GM21786 (cell line): ENCODE data around the gene PCGF2.

Experiments used
- ATAC-seq: cut with Tn5 transposase; IDR thresholded peaks from one replicate; pipeline ENCODE4 v1.9.1; 2021; ENCODE audit not compliant: unreplicated experiment

The PCGF2 gene

DNA sequence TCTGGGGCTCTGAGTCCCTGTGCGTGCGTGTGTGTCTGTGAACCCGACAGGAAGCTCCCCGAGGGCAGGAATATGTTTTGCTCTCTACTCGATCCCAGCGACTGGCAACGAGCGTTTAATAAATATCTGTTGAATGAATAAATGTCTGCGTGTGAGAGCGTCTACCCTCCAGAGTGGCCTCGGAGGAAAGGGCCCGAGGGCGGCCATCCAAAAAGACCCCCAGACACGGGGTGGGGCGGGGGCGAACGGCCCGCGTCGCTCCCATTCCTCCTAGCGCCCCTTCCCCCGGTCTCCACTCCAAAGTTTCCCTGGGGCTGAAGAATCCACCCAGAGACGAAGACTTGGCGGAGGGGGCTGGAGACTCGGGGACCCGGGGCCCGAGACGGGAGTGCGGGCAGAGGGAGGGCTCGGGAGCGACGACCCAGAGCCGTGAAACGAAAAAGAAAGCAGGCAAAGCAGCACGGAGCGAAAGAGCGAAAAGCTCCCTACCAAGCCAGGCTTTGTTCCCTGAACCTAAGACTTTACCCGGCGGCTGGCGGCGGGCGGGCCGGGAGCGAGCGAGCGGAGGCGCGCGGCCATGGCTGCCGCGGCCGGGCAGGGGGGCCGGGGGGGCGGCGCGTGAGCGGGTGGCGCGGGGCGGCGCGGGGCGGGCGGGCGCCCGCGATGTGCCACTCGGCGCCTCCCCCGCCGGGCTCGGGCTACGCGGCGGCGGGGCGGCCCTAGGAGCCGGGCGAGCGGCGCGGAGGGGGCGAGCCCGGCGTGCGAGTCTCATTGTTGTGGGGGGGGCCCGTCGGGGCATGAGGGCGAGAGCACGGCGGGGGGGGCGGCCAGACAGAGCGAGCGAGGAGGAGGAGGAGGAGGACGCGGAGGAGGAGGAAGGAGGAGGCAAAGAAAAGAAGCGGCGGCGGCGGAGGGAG is 43.3 kb downstream of the PCGF2 start, which contains the start of gene MLLT6:
Gene MLLT6, plus strand, starts transcription at position 668 of the 917 bp plus-strand sequence. CDS start 360 bp downstream, outside the sequence.
- ATAC-seq: no peak

DNA sequence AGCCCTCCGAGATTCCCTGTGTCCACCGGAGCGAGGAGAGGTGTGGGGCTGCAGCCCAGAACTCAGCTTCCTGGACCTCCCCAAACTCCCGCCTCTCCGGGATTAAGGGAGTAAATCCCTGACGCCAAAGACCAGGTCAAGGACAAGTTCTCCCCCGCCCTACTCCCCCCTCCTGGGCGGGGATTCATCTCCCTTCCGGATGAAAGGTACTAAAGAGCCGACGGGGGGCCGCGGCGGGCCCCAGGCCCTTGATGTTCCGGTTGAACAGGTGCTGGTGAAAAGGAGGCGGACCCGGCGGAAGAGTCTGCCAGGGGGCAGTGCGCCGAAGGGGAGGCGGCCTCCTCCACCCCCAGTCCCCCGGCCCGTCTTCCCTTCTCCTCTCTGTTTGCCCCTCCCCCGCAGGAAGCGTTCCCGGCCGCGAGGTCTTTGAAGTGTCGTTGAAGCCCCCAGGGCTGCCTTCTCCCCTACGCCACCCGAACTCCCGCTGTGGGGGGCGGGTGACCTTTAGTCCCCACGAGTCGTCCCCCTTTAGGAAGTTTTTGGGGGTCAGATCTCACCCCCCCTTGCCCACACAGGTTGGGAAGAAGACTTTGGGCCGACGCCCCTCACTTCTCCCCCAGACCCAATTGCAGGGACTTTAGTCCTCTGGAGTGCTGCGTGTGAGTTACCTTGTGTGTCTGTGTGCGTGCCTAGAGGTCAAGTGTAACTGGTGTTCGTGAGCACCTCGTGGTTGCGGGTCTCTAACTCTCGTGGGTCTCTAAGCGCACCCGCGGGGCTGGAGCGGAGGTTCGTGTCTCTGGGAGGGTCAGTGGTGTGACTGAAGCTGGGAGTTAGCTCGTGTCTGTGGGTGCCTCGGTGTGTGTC is 44.2 kb downstream of the PCGF2 start:
- ATAC-seq: no peak

DNA sequence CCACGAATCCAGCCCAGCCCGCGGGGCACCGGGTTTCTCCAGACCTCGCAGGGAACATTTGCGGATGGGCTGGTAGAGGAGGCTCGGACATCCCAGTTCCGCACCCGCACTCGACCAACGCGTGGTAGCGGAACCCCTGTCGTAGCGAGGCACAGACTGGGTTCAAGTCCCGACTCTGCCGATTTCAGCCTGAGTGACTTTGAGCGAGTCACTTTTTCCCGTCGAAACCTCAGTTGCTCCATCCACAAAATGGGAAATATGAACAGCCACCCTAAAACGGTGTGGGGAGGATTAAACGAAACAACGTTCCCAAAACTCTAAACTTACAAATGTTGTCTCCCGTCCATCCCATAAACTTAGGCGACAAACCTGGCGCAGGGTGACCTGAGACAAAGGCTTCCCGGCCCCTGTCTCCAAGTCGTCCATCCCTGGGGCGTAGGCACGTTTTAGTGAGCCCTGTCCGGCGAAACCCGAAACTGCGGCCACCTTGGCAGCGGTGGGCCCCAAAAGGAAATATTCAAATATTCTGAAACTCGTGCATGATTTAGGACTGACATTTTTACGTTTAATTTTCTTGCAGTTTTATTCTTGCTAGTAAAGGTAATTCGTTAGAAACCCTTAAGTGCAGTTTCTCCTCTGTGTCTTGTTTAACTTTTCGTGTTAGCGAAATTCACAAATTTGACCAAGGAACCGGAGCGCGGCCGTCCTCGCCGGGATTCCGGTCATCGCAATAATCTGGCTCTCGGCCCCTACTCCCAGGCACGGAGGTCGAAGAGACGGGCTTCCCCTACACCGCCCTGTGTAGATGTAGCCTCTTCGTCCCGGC is 45.0 kb downstream of the PCGF2 start:
- ATAC-seq: no peak

DNA sequence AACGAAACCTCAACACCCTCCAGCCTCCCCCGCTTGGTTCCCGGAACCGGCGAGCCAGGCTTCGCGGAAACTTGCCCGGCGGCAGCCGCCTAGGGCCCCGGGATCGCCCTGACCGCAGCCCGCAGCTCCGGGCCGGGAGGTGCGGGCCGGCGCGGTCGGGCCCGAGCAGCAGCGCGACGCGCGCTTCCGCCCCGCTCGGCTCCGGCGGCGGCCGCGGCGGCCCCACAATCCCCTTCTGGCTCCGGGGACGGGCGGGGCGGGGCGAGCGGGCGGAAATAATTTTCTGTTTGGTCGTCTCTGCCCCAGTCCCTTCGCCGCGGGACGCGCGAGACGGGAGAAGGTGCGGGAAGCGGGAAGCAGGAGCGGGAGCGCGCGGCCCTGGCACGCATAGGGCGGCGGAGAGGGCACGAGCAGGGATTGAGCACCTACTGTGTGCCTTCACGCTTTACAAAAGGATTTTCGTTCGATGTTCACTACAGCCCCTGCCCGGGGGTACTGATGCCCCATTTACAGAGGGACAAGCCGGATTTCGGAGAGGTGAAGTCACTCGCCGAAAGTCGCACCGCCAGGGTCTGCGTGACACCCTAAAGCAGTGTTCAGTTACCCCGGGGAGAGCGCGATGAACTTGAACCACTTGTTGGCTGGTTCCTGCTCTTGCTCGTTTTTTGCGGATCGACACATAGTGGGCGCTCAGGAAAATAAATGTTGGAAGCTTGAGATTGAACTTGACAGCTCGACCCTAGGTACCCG is 45.8 kb downstream of the PCGF2 start:
- peak; percentile 23 for ATAC-seq

DNA sequence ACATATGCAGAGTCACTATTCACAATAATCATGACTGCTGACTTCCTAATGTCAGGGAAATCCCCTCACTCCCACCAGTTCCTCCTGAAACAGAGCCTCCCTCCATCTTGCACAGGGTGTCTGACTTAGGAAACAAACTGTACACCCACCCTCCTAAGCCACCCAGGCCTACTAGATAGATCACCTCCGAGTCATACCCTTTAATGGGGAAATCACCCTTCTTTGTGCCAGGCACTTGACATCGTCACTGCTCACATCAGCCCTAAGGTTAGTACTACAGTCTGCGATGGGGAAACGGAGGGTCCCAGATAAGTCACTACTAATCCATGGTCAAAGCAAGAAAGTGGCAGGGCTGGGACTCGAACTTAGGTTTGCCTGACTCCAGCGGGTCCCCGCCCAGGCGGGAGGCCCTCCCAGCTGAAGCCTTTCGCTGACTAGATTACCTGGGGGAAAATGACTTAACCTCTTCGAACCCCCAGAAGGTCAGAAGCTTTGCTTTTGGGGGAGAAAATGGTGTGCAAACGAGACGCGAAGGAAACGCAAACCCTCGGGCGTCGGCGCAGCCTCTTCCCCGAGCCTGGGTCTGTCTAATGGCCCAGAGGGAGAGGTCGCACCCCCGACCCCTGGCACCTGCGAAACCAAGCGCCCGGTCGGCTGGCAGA is 46.5 kb downstream of the PCGF2 start:
- peak; percentile 21 for ATAC-seq

DNA sequence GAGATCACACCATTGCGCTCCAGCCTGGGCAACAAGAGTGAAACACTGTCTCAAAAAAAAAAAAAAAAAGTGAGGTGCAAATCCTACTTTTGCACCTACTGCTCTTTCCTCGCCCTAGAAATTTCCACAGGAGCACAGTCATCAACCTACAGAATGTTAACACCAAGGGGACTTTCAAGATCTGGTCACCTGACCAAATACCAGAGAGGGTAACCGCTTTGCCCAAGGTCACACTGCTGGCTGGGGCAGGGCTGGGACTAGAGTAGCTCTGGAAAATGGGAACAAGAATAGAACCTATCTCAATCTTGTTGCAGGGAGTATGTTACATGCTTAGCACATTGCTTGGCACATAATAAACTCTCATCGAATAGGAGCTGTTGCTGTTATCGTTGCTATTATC is 49.4 kb downstream of the PCGF2 start:
- no peak for ATAC-seq

DNA sequence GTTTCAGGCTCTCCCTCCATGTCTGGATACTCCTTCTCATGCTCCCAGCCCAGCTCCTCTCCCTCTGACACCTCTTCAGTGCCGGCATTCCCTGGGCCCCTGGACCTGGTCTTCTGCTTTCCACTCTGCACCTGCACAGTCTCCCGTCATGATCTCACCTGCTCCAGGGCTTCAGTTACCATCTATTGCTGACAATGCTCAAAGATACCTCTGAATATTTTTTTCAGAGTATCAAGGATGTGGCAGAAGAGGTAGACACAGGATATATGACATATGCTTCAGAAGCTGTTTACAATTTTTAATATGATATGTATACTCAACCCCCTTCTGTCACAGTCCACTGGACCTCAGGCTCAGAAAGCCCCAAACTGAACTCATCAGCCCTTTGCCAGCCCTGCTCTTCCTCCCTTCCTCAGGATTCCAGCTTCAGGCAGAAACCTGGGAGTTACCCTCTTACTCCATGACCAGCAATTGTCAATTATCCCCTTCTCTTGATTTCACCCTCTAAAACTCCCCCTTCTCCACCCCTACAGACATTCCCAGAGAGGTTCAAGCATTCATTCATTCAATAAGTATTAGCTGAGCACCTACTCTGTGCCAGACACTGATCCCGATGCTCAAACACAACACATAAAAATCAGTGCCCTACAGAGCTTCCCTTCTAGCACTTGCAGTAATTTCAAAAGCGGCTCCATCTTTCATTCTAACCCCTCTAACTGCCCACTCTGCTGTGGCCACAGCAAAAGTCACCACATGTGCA is 50.9 kb downstream of the PCGF2 start:
- no peak for ATAC-seq

DNA sequence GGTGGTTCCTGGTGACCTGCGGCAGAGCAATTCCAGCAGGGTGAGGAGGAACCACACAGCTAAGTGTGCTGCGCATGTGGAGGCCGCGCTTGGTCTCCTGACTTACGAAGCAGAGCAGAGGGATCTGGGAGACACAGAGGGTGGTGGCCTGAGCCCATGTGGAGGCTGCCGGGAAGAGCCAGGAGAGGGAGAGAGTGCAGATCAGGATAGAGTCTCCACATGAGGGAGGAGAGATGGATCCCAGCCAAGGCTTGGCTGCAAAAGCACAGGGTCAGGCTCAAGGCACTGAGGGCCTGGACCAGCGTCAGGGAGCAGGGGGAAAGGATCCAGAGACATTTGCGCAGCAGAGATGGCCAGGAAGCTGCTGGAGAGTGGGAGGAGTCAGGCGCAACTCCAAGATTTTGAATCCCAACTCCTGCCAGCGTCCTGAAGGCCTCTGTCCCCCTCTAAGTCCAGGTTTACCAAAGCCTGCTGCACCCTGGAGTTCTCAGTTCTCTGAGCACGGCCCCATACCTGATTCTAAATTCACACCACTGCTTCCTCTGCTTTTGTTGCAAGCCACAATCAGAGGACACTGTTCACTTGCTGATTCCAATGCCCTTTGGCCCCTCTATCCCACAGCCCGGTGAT is 54.3 kb downstream of the PCGF2 start:
- ATAC-seq: no peak

DNA sequence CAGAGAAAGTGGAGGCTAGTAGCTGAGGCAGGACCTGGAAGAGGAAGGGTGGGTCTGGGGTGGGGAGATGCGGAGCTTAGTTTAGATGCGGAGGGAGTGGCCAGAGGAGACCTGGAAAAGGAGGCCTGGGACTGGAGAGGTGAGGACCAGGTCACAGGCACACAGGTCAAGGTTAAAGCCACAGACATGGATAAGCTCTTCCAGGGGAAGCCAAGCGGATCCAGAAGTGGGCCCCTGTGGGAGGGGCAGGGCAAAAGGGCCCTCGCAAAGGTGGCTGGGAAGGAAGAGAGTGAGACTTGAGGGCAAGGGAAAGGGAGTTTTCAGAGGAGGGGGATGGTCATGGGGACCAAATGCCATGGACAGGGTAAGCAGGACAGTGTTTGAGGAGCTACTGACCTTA is 57.0 kb downstream of the PCGF2 start:
- ATAC-seq: no peak

DNA sequence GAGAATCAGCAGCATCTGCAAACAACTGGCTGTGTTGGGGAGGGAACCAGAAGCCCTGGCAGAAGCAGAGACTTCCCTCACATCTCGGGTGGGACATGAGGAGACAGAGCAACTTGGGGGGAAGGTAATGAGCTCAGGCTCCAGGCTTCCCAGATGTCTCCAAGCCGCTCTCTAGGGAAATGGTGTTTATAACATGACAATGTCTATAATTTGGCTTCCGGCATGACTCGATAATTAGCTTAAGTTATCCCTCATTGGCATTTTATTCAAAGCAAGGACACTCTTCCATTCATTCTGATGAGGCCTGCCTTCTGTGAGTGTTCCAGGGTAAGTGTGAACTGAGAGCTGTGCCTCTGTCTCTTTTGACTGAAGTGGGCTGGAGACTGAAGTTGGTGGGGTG is 57.8 kb downstream of the PCGF2 start:
- no peak for ATAC-seq

DNA sequence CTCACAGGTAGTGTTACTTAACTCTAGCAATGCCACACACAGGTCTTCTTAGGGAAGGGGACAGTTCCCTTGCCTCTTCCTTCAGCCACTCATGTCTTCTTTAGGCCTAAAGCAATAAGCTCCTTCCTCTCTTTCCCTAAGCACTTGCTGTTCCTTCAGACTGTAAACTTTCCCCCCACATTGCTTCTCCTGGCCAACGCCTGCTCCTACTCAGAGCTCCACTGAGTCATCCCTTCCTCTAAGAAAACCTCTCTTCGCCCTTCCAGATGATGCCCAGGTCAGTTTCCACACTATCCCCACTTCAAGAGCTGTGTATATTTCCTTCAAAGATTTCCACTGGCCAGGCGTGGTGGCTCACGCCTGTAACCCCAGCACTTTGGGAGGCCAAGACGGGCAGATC is 60.9 kb downstream of the PCGF2 start:
- no peak for ATAC-seq

DNA sequence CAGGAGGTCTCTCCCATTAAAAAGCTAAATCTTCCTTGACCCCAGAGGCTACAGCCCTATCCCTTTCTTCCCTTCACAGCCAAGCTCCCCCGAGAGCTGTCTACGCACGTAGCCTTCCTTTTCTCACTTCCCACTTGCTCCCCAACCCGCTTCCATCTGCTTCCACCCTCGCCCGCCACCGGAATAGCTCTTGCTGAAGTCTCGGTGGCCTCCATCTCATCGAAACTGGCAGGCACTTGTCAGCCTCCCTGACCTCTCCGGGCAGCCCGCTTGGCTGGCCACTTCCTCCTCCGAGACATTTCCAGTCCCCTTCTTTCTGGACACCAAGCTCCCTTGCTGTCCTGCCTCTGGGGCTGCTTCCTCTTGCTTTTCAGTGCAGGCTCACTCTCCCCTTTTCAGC is 62.6 kb downstream of the PCGF2 start:
- ATAC-seq: no peak
